LNCAP (cell line): ENCODE data around the gene MPHOSPH6.

Experiments
- CTCF ChIP-seq: fragments of 450-650 bp; IDR thresholded peaks from 2 replicates; pipeline ENCODE4 v1.5.1; 2017; ENCODE audit warnings: mild to moderate bottlenecking

Gene MPHOSPH6, protein sequence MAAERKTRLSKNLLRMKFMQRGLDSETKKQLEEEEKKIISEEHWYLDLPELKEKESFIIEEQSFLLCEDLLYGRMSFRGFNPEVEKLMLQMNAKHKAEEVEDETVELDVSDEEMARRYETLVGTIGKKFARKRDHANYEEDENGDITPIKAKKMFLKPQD

DNA sequence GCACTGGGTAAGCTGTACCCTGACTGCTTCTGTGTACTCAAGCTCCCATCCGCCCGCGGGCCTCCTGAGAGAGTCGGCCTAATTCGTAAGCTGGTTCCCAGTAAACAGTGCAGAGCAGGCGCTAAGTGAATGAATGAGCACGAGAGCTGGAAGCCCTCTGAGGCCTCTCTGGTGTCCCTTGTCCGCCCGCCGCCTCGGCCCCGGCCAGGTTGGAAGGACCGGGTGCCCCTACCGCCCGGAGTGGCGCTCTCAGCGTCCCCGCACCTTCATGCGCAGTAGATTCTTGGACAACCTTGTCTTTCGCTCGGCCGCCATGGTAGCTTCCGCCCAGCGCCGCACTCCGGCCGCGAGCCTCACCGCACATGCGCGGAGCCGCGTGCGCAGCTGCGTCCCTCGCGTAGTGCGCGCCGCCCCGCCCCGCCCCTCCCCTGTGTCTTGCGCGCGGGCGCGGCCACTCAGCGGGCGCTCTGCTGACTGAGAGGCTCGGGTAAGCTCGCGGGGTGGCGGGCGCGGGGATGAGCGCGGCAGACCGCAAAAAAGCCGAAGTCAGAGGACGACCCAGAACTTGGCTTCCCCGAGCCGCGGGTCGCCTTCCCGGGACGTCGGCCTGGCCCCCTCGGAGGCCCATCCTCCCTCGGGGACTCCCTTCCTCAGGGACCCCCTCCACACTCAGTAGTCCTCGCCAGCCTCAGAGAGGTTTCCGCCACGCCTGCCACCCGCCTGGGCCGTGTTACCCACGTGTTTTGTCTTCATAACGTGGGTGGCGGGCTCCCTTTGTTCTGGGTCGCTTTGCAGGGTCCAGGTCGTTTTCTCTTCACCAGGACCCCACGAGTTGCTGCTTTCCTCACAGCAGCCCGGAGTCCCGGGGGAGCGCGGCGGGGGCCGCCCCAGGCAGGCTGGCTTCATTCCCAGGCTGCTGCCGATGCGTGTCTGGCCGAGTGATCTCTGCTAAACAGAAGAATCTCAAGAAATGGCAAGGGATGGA lies at the start of gene MPHOSPH6:
Gene MPHOSPH6 (minus strand): TSS at position 364 of the 985 bp plus-strand sequence. CDS start 49 bp downstream, at position 315.
- TF ChIP-seq CTCF, result no peak

- TF ChIP-seq CTCF, result no peak
Observed at GRCh38 chr16:82219298-82219697, 49.3 kb upstream of the MPHOSPH6 start.

DNA sequence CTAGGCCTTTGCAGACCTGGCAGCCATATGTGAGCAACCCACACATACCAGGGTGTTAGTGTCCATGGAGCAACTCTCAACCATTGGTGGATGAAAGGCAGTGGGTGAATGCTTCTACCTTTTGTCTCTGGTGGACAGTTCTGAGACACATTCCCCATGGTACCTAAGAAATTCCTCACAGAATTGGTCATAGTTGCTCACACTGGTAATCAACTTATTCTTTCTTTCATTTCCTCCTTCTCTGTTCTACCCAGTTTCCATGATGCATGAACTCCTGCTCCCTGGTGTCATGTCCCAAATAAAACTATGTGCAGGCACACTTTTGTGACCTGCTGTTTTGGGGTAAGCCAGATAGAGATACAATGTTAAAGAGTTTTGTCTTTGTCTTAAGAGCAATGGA lies 33.2 kb upstream of the MPHOSPH6 start:
- no peak for TF ChIP-seq CTCF

GRCh38 chr16:82201926-82202325 lies 31.9 kb upstream of the MPHOSPH6 start:
- TF ChIP-seq CTCF, result no peak

GRCh38 chr16:82201351-82201750 lies 31.3 kb upstream of the MPHOSPH6 start:
- TF ChIP-seq CTCF, result no peak

DNA sequence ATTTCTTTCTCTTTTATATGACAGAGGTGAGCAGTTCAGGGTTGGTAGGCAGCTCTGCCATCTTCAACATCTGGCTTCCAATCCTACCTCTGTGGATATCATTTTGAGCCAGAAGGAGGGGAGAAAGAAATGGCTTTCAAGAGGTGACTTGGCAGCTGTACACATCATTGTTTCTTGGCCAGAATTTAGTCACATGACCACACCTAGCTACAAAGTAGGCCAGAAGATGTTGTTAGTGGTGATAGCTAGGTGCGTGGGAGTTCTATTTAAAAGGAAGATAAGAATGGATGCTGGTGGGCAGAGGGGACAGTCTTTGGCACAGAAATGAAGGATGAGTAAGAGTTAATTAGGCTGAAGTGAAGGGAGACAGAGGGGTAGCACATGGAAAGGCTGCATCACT lies 29.2 kb upstream of the MPHOSPH6 start:
- no peak for TF ChIP-seq CTCF

DNA sequence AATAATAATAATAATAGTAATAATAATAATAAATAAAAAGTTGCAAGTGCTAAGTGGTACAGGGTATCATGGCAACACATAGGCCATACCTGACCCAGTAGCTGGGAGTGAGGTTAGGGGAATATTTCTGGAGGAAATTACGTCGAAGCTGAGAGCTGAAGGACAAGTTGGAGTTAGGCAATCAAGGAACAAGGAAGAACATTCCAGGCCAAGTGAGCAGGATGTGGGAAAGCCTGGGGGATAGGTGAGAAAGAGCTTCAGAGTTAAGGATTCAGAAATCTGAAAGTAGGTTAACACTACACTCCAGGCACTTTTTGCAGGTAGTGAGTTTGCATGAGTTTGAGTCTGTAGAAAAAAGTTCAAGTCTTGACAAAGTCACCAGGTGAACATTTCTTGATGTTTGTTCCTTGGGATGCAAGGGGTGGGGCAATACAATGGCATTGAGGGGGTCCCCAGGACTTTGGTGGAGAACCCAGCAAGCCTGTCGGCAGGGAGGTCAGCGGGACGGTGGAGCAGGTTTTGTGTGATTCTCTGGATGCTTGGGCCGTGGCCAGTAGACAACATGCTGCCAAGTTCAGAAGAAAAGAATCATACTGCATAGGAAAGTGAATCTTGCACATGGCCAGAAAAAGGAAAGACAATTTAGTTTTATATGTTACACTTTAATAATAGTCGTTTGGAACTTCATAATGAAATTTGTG lies 27.7 kb upstream of the MPHOSPH6 start:
- no peak for TF ChIP-seq CTCF
